Fibroblast of skin of right biceps (primary cell): Measurements from ENCODE around the gene FAM240B.

Experiments used
- DNase-seq: peaks from one replicate; pipeline ENCODE4 v3.0.0-alpha.2; 2013

The FAM240B gene

DNA sequence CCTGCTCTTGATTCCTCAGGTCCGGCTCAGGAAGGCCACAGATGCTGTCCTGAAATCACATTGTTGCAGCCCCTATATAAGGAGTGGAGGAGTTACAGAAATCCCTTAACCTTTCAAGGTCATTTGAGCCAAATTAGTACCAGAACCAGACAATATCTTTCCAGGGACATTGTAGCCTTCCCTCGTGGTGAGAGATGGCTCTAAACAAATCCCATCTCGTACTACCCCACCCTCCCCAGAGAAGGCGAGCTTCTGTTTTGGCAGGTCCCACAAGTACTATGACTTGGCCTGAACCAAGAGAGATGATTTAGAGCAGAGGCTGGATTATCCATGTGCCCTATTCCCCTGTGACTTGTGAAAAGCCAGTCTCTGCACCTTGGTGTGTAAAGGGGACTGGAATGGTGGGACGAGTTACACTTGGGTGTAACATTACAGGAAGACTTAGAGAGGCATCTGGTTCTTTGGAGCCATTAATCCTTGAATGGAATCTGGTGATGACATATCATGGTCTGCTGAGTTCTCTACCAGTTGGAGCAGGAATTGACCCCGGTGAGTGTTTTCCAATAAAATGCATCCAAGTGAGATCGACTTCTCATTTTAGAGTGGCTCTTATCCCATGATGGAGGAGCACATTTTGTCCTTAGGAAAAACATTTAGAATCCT lies at the start of gene FAM240B:
Gene FAM240B (minus strand): TSS at position 51 of the 663 bp plus-strand sequence. CDS start 16,134 bp downstream, outside the sequence.
- DNase-seq, result peak; percentile 7

DNA sequence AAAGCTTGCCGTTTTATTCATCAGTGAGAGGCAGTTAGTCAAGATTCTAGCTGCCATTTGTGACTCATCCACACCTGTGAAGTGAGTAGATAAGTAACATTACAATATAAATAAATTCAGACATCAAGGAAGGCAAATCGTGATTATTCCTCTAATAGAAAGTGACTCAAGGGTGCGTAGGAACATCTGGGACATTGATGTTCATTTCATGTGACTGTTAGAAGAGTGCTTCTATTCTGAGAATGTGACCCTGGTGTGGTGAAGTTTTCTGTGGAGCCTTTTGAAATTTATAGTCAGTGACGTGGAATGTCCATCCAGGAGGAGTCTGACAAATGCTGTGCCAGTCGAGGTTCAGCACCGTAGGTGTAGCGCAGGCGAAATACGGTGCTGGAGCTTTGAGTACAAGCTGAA lies 48.4 kb upstream of the FAM240B start:
- DNase-seq, result no peak

DNA sequence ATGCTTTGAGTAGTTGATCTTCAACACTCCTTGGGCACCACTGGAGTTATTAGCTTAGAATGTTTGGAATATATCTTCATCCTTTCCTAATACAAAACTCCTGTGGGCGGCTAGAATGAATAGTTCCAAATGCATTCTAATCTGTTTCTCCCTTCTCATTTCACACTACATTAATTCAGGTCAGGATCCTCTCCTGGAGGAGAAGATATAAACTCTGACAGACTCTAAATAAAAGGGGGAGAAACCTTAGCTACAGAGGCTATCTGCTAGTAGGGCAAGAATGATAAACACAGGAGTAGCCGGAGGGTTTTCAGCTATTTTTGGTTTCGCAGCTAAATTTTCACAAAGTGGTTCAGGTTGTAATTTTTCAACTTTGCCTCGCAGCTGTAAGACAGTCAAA lies 45.2 kb upstream of the FAM240B start:
- DNase-seq, result no peak

DNA sequence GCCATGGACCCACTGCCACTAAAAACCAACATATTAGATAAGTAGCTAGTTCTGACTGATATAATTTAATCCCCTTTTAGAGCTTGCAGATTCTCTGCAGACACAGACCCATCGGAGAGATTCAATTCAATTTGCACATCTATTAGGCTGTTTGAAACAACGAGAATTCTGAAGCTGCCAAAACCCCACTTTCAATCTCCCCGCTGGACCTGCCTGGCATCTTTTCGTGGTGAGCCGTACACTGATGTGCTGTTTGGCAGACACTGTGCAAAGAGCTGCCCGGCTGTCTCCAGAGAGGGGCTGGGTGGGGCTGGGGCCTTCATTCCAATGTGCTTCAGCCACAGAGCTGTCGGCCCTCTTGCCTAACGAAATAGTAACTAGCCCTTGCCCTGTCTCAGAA lies 42.1 kb upstream of the FAM240B start:
- DNase-seq, result no peak

DNA sequence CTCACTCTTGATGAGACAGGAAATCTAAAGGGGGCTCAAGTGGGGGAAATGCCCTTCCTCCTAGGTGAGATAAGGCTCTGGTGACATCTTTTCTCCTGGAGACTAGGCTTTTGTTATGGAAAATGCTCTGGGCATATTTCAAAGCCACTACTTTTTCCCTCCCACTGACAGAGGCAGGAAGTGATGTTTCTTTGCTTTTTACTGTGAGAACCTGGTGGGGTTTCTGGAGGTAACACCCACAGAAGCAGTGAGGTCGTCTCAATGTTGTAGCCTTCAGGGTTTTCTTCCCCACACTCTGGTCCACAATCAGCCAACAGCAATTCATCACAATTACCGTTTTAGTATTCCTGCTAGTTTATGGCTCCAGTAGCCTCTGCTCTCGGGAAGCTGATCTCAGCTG lies 41.4 kb upstream of the FAM240B start:
- no peak for DNase-seq

DNA sequence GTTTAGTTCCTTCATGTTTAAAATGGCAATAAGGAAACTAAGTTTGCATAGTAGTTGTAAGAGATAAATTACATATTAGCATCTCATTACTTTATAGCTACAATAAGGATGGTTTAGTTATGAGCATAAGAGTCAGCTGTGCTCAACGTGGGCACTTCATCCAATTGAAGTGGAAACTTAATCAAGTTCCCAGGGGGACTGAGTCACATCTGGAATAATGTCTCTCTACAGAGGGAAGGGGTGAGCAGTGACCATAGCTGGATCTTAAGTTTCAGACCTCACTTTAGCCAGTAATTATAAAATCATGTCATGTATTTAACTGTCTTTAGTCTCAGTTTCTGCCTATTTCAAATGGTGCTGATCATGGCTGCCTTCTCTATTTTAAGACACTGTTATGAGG lies 36.8 kb upstream of the FAM240B start:
- no peak for DNase-seq

DNA sequence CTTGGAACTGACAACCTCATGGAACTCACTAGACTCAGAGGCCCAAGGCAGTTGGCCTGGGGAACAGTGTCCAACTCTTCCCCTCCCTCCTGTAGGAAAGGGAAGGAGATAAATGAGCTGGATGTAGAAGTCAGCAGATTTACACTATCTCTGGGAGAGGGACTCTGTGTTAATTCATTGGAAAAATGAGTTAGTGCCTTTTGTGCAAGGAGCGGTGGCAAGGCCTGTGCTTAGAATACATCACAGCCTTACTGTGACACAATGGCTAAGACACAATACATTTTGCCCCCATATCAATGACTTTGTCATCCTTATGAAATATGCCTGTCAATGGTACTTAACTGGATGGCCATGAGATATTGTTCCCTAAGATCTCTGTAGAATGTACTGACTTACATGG lies 28.0 kb upstream of the FAM240B start:
- DNase-seq, result no peak

DNA sequence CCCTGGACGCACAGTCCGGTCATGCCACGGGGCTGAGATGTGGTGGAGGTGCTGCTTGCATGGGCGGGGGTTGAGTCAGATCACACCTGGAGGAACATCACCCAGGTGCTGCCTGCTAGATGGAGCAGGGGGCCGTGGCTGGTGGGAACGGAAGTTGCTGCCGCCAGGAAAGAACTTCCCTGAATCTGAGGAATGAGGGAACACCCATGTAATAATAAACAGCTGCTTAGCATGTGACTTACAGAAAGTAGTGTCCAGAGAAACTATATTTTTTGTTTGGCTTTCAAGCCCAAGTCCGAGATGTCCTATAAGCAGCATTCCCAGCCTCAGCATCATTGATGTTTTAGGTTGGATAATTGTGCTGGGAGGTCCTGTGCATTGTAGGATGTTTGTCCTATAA lies 27.1 kb upstream of the FAM240B start:
- DNase-seq, result no peak

DNA sequence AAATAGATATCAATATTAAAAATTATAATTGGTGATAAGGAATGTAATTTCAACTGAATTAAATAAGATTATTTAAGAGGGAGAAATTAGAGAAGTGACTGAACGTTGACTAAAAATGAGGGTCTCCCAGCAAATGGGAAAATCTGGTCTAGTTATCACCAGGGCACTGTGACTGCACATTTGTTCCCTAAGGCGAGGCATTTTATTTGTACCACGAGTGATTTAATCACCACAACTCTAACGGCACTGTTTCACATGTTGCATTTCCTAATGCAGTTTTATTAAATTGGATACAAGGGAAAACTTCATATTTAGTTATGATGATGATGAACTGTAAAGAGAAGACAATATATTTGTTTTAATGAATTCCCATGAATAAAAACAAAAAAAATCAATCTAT lies 26.4 kb upstream of the FAM240B start:
- DNase-seq, result no peak

DNA sequence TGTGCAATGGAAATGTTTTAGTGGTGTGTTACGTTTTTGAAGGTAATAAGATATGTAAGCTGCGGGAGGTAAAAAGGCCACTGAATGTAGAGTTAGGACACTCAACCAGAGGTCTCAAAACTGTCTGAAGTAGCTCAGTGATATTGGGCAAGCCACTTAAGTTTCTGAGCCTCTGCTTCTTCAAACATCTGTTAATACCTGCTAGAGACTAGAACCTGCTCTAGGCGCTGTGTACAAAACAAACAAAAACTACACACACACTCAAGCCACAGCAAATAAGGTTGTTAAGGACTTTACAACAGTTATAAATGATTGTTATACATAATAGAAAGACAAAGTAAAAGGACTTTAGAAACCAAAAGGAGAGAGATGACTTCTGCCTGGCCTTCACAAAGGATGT lies 24.6 kb upstream of the FAM240B start:
- DNase-seq, result no peak

DNA sequence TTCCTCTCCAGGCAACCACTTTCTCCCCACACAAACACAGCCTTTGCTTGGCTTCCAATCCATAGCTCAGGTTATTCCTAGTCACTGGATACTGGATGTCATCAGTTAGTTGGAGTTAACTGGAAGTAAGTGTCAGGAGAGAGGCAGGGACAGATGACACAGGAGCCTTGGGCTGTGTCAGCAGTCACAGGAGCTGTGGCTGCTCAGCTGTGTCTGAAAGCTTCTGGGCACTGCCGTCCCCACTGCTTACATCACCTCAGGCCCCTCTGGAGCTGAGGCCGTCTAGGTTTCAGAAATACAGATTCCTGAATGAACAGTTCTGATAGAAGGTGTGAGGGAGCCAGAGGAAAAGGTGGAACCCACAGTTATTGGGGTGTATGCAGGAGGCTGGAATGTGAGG lies 17.3 kb upstream of the FAM240B start:
- no peak for DNase-seq

DNA sequence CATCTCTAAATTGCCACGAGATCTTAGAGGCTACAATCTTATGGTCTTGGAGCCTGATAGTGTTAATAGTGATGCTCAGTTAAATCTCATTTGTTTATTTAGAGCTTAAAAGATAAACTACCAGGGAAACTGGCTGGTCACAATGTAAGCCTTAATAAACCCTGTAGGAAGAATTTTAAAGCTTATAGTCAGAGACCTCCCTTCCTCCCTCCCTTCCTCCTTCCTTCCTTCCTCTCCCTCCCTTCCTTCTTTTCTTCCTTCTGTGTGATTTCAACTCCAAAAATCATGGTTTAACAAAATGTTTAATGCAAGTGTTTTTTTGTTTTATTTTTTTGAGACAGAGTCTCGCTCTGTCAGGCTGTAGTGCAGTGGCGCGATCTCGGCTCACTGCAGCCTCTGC lies 14.9 kb upstream of the FAM240B start:
- no peak for DNase-seq

DNA sequence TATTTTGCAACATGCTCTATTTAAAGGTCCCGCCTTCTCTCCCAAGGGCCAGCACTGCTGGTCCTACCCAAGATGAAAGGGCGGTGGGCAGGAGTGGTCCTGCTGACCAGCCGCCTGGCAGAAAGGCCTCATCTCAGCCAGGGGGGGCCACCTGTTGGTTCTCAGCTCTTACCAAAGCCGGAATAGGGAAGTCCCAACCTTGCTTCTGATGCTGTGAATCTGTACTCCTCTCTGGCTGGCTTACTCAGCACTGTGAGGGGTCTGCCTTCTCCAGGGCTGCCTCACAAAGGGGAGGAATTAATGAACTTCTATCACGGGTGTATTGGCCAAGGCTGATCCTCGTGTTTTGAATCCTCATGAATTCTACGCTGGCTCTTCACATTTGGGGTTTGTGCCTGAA lies 13.6 kb upstream of the FAM240B start:
- DNase-seq, result no peak

DNA sequence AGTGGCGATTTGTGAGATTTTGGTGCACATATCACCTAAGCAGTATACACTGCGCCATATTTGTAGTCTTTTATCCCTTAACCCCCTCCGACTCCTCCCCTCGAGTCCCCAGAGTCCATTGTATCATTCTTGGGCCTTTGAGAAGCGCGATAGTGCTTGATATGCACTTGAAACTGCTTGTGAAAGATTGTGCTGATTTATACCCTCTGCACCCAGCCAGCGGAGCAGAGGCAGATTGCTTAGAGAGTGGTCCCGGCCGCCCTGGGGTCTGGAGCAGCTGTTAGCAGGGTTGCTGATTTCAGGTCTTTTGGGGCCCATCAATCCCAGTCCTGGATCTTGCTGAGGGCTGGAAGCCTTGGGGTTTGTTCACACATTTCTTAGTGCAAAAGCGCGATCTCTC lies 13.0 kb upstream of the FAM240B start:
- DNase-seq, result no peak

DNA sequence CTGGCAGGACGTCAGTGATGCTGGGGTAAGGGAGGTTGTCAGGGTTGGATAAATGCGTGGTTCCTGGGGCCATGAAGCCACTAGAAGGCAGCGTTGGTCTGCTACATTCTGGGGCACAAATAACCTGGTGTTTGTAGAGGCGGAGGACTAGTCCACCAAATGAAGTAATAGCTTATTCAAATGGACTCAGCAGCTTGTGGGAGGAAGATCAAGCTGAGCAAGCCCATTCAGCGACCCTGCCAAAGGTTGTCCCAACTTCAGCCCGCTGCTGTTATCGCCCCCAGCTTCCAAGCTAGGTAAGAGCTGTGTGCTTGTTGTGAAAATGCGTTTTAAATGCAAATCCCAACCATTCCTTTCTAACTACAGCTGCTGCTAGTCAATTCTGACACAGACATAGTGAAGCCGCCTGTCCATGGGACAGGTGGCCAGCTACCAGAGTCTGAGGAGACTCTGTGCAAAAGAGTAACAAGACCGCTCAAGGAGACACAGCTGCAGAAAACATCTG lies 7.6 kb upstream of the FAM240B start:
- DNase-seq, result peak; percentile 4

DNA sequence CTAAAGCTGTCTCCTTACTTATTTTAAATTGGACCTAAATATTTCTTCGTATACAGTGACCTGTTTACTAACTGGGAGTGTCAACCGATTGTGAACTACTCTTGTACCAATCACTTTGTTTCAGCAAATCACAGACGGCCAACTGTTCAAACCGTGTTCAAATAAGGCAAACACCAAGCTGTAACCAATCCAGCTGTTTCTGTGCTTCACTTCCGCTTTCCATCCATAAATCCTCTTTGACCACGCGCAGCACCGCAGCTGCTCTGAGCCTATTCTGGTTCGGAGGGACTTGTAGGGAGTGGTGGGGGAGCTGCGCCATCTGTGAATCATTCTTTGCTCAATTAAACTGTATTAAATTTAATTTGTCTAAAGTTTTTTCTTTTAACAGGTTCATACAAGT lies 4.8 kb upstream of the FAM240B start:
- no peak for DNase-seq

DNA sequence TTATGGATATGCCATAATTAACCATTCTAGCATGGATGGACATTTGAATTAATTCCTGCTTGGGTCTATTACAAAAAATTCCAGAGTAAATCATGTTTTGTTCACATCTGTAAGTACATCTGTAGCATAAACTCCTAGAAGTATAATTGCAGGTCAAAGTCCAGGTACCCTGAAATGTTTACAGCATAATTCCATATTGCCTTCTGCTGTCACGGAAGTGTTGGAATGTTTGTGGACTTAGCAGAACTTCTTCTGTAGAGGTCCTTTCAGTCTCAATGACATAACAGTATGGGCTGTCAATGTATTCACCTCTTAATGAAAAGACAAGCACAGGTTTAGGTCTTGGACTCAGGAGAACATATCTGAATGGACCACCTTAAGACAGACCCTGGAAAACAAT lies 1.8 kb downstream of the FAM240B start:
- no peak for DNase-seq

DNA sequence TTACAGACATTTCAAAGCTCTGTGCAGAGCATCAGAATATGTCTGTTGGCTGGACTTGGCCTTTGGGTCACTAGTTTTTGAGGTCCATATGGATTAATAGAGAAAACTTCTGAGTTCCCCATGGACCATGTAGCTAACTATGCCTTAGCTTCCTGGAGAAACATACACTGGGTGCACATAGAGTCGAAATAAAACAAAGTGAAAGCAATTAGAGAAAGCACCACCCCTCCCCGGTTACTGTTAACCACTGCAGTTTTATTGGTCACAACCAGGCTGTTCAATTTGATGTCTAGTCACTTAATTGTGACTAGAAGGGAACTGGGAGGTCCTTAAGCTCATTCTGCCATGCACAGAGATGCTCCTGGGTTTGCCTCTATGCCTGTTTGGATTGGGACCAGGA lies 4.2 kb downstream of the FAM240B start:
- no peak for DNase-seq

DNA sequence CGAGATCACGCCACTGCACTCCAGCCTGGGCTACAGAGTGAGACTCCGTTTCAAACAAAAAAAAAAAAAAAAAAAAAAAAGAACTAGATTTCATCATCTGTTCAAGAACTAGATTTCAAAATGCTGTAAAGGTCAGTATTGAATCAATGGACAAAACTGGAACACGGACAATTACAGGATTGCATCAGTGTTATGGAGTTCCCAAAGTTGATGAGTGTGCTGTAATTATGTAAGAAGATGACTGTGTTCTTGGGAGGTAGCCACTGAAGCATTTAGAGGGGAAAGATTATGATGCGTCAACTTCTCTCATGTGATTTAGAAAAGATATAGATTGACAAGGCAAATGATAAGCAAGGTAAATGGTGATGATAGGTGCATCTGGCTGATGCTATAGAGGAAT lies 6.5 kb downstream of the FAM240B start:
- DNase-seq, result peak; percentile 54

DNA sequence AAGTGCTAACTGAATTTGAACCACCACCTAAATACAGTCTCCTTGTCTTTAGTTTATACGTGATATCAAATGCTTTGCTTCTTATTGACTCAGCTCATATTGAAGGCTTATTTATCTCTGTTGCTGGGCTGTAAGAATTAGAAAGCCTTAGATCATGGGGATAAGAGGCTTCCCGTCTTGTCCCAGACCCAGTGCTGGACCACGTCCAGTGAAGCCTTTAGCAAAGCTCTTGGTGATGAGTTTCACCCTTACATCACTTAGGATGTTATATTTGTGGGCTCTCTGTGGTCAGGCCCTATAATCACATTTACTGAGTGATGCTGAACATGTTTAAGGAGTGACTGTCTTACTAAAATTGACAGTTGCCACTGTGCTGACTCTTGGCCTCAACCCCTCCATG lies 11.2 kb downstream of the FAM240B start:
- DNase-seq, result peak; percentile 22

DNA sequence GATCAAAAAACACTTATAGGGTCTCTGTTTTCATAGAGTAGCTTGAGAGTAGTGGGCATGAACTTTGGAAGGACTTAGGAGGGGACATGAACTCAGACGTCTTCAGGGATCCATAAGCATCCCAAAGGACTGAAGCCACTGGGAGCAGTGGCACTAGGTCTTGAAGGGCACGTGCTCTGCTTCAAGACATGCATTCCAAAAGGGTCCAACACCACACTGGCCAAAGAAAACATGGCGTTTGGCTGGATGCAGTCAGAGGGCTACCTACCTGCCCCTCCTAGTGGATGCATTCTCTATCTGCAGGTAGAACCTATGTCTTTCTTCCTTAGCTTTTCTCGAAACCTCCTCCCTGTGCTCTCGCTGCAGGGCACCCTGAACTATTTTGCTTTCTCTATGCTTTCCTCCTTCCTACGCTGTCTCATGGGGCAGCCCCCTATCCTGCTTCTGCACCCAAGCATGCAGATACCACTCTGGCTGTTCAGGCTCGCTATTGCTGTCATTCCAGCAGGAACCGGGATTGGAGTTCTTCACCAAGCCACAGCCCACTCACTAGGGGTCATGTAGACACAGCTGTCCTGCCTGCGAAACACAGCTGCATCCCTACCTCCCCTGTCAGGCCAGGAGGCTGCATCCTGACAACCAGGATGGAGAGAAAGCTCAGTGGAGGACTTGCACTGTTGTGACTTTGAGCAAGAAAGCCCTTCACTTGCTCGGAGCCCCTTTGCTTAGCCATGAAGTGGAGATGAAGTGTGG lies 11.9 kb downstream of the FAM240B start:
- DNase-seq, result no peak

DNA sequence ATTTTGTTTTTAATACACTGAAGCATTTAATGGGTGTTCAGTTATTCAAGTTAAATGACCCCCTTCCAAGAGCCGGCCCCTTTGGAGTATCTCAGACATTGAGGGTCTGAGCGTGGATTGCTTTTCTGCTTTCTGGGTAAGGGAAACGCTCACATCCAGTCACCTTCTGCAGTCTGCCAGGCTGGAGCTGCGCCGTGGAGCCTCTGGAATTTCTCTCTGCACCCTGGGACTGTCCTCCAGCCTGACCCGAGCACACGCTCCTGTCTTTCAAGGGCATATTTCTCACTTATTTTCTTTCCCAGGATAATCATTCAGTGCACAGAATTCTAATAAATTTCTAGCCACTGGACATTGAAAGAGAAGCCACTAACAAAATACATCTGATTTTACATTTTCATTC lies 13.4 kb downstream of the FAM240B start:
- no peak for DNase-seq

DNA sequence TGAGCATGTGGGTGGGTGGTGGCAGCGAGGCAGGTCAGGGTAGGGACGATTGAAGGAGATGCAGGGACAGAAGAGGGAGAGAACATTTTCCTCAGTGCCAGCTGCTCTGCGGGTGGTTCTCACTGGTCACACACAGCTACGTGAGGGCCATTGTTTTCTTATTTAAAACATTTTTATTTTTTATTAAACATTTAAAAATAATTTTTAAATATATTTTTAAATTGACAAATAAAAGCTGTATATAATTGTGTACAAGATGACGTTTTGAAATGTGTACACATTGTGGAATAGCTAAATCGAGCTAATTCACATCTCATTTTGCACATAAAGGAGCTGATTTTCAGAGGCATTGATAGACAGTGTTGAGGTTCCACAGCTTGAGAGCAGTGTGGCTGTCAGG lies 14.0 kb downstream of the FAM240B start:
- no peak for DNase-seq

DNA sequence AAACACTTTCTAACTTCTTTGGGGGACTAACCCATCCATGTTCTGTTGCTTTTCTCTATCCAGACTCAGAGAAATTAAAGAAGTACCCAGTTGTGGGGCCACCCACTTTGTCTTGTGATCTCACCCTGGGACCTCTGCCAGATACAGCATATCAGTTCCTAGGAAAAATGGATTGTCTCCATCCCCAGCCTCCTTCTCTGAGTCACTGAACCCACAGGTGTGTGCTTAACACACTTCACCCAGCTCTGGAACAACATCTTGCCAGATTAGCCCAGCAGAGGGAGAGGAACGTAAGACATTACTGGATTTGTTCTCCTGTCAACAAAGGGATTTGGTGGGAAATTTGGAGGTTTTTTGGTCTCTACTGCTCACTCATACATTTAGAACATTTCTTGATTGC lies 19.2 kb downstream of the FAM240B start:
- DNase-seq, result peak; percentile 22

DNA sequence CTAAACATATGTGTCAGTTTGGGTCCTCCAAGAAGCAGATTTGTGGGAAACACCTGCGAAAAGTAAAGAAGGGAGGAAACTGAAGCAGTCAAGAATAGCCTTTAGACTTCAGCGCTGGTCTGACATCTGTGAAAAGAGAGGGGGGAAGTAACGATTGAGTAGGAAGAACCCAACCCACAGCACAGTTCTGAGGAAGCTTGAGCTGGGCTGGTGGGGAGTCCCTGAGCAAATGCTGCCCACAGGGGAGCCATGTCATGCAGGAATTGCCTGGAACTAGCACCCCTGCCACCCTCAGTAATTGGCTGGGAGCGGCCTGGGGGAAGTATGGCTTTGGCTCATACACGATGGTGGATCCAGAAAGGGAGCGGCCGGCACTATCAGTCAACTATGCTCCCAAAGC lies 20.6 kb downstream of the FAM240B start:
- no peak for DNase-seq
